IMR-90 (cell line): ENCODE data around the gene CRIM1. TPM values are rescaled to one million over a fixed set of nuclear protein-coding genes. Genes with fewer than 3 reads are reported as not detected.

Experiments used
- ATAC-seq: fragments of 200-7000 bp; cut with Tn5 transposase; 2 replicates; pipeline ENCODE4 v1.9.1; 2020; ENCODE audit warnings: low read depth, mild to moderate bottlenecking, moderate library complexity
- BruUV-seq: library from RNA; stranded (reverse); fragments of 400-500 nt; replicated peaks from 2 replicates; lab custom pipeline; 2021; lab: Mats Ljungman, UMichigan
- CTCF ChIA-PET: fragments of 300-600 bp; formaldehyde crosslinking; extraction: SDS; loops from one replicate; lab custom pipeline; 2021; ENCODE audit warnings: antibody characterized with exemption; lab: Yijun Ruan, JAX
- POLR2A ChIA-PET: fragments of 300-600 bp; sonication (Branson Sonifier 250); formaldehyde crosslinking; loops from one replicate; lab custom pipeline; 2022; ENCODE audit warnings: antibody characterized with exemption; ENCODE audit not compliant: unreplicated experiment; lab: Charles Lee
- DNase-seq: peaks from one replicate; pipeline ENCODE4 v3.0.0; 2013
- H2AFZ ChIP-seq: replicated peaks from 2 replicates; pipeline ENCODE3; 2013; ENCODE audit warnings: low read length, mild to moderate bottlenecking; ENCODE audit not compliant: poor library complexity
- H2AK5ac ChIP-seq: 2 replicates; pipeline ENCODE4 v1.6.1; 2013; ENCODE audit warnings: low read depth, low read length, inconsistent platforms
- H2AK9ac ChIP-seq: replicated peaks from 2 replicates; pipeline ENCODE3; 2013; ENCODE audit warnings: mild to moderate bottlenecking, low read depth, low read length, moderate library complexity; ENCODE audit not compliant: poor library complexity
- H2BK120ac ChIP-seq: 2 replicates; pipeline ENCODE4 v1.6.1; 2013; ENCODE audit warnings: low read depth, low read length, inconsistent platforms
- H2BK15ac ChIP-seq: 3 replicates; pipeline ENCODE4 v1.6.1; 2013; ENCODE audit warnings: low read depth, low read length, inconsistent platforms
- H2BK20ac ChIP-seq: 2 replicates; pipeline ENCODE4 v1.6.1; 2013; ENCODE audit warnings: low read depth, mild to moderate bottlenecking, inconsistent platforms, low read length, moderate library complexity
- H2BK5ac ChIP-seq: 2 replicates; pipeline ENCODE4 v1.6.1; 2013; ENCODE audit warnings: mild to moderate bottlenecking, low read depth, low read length, inconsistent platforms; ENCODE audit not compliant: poor library complexity, severe bottlenecking
- H3K14ac ChIP-seq: replicated peaks from 2 replicates; pipeline ENCODE4 v1.6.1; 2013; ENCODE audit warnings: low read depth, low read length, inconsistent platforms
- H3K18ac ChIP-seq: 2 replicates; pipeline ENCODE4 v1.6.1; 2013; ENCODE audit warnings: low read depth, low read length, control low read depth
- H3K23ac ChIP-seq: 2 replicates; pipeline ENCODE4 v1.6.1; 2013; ENCODE audit warnings: low read depth, low read length, inconsistent platforms
- H3K27ac ChIP-seq: 2 replicates; pipeline ENCODE4 v1.5.1; 2013; ENCODE audit warnings: mild to moderate bottlenecking, control low read depth, low read length; ENCODE audit not compliant: insufficient read depth
- H3K27me3 ChIP-seq: 2 replicates; pipeline ENCODE4 v1.6.1; 2013; ENCODE audit warnings: low read length; ENCODE audit not compliant: control insufficient read depth, insufficient read depth
- H3K36me3 ChIP-seq: 2 replicates; pipeline ENCODE4 v1.6.1; 2013; ENCODE audit warnings: low read length, mixed read lengths; ENCODE audit not compliant: control insufficient read depth, insufficient read depth
- H3K4ac ChIP-seq: 2 replicates; pipeline ENCODE4 v1.6.1; 2013; ENCODE audit warnings: low read depth, low read length, inconsistent platforms
- H3K4me1 ChIP-seq: 2 replicates; pipeline ENCODE4 v1.6.1; 2013; ENCODE audit warnings: low read length, mixed read lengths; ENCODE audit not compliant: control insufficient read depth, insufficient read depth
- H3K4me2 ChIP-seq: 2 replicates; pipeline ENCODE4 v1.6.1; 2013; ENCODE audit warnings: low read depth, mild to moderate bottlenecking, control low read depth, low read length, moderate library complexity
- H3K4me3 ChIP-seq: 2 replicates; pipeline ENCODE4 v1.5.1; 2013; ENCODE audit warnings: low read depth, mild to moderate bottlenecking, control low read depth, low read length, moderate library complexity; ENCODE audit not compliant: insufficient read depth
- H3K56ac ChIP-seq: 2 replicates; pipeline ENCODE4 v1.6.1; 2013; ENCODE audit warnings: low read length, inconsistent platforms; ENCODE audit not compliant: insufficient read depth; ENCODE audit errors: extremely low read depth
- H3K79me1 ChIP-seq, 2 experiments: 2 replicates each; pipeline ENCODE4 v1.6.1; 2013; ENCODE audit warnings: low read length in 2 of 2, inconsistent platforms in 1 of 2, low read depth in 1 of 2
- H3K9ac ChIP-seq: 2 replicates; pipeline ENCODE4 v1.6.1; 2013; ENCODE audit warnings: low read depth, low read length, control low read depth
- H3K9me1 ChIP-seq: 2 replicates; pipeline ENCODE4 v1.6.1; 2013; ENCODE audit warnings: low read length, inconsistent platforms; ENCODE audit not compliant: insufficient read depth
- H3K9me3 ChIP-seq: 2 replicates; pipeline ENCODE4 v1.6.1; 2013; ENCODE audit warnings: low read length; ENCODE audit not compliant: control insufficient read depth, insufficient read depth
- H4K20me1 ChIP-seq: 2 replicates; pipeline ENCODE4 v1.6.1; 2013; ENCODE audit warnings: low read length, inconsistent platforms; ENCODE audit not compliant: insufficient read depth
- H4K5ac ChIP-seq: 2 replicates; pipeline ENCODE4 v1.6.1; 2013; ENCODE audit warnings: mild to moderate bottlenecking, low read depth, low read length, control low read depth
- H4K8ac ChIP-seq, 2 experiments: 2 replicates each; pipeline ENCODE4 v1.6.1; 2013; ENCODE audit warnings: low read depth in 2 of 2, low read length in 2 of 2, control low read depth in 1 of 2, inconsistent platforms in 1 of 2
- H4K91ac ChIP-seq: 2 replicates; pipeline ENCODE4 v1.6.1; 2013; ENCODE audit warnings: low read depth, low read length, inconsistent platforms; ENCODE audit not compliant: insufficient read depth
- BHLHE40 ChIP-seq: fragments of 150-350 bp; IDR thresholded peaks from 2 replicates; pipeline ENCODE4 v1.6.1; 2016; ENCODE audit warnings: mild to moderate bottlenecking, low read depth, low read length
- CEBPB ChIP-seq: IDR thresholded peaks from 2 replicates; pipeline ENCODE4 v1.6.1; 2012; ENCODE audit warnings: low read depth, low read length, improper control_type of control experiment
- CHD1 ChIP-seq: IDR thresholded peaks from 2 replicates; pipeline ENCODE4 v1.6.1; 2012; ENCODE audit warnings: low read depth, low read length, improper control_type of control experiment
- FOS ChIP-seq: fragments of 150-350 bp; IDR thresholded peaks from 2 replicates; pipeline ENCODE4 v1.6.1; 2016; ENCODE audit warnings: low read depth, low read length
- MAFK ChIP-seq: IDR thresholded peaks from 2 replicates; pipeline ENCODE4 v1.6.1; 2012; ENCODE audit warnings: low read depth, low read length, improper control_type of control experiment
- MAZ ChIP-seq: IDR thresholded peaks from 2 replicates; pipeline ENCODE4 v1.6.1; 2012; ENCODE audit warnings: low read depth, mild to moderate bottlenecking, low read length, improper control_type of control experiment, moderate library complexity, borderline replicate concordance
- MXI1 ChIP-seq: IDR thresholded peaks from 2 replicates; pipeline ENCODE4 v1.6.1; 2012; ENCODE audit warnings: low read depth, mild to moderate bottlenecking, low read length, moderate library complexity, borderline replicate concordance
- NFE2L2 ChIP-seq: fragments of 150-350 bp; IDR thresholded peaks from 2 replicates; pipeline ENCODE4 v1.6.1; 2016; ENCODE audit warnings: low read depth, mild to moderate bottlenecking, low read length
- POLR2A ChIP-seq: IDR thresholded peaks from 2 replicates; pipeline ENCODE4 v1.6.1; 2012; ENCODE audit warnings: mild to moderate bottlenecking, low read depth, low read length
- RAD21 ChIP-seq: IDR thresholded peaks from 2 replicates; pipeline ENCODE4 v1.6.1; 2012; ENCODE audit warnings: low read length, improper control_type of control experiment
- RCOR1 ChIP-seq: IDR thresholded peaks from 2 replicates; pipeline ENCODE4 v1.6.1; 2012; ENCODE audit warnings: mild to moderate bottlenecking, low read length, improper control_type of control experiment; ENCODE audit not compliant: insufficient replicate concordance
- RFX5 ChIP-seq: IDR thresholded peaks from 2 replicates; pipeline ENCODE4 v1.8.0; 2012; ENCODE audit warnings: low read depth, mild to moderate bottlenecking, low read length, moderate library complexity
- SMC3 ChIP-seq: fragments of 150-350 bp; IDR thresholded peaks from 2 replicates; pipeline ENCODE4 v1.6.1; 2016; ENCODE audit warnings: low read depth, mild to moderate bottlenecking, antibody characterized with exemption, low read length, moderate library complexity
- WGBS, 2 experiments: methylation state at CpG; one replicate each; pipeline versions ENCODE4 v1.1.5 to v1.1.7; 2013; ENCODE audit warnings: missing lambda C conversion rate in 2 of 2; ENCODE audit not compliant: insufficient read length in 1 of 2; ENCODE audit errors: extremely low coverage in 2 of 2; 5-methylcytosine and 5-hydroxymethylcytosine counted together
- dilution Hi-C: fragments of 300-500 bp; cut with HindIII; formaldehyde crosslinking; loops from one replicate; pipeline ENCODE4 v1.14.3; 2018; ENCODE audit warnings: low sequenced_read_pairs; ENCODE audit not compliant: unreplicated experiment
- in situ Hi-C: fragments of 300-500 bp; cut with MboI; formaldehyde crosslinking; loops from 3 replicates; pipeline ENCODE4 v1.14.3; 2019; ENCODE audit warnings: low sequenced_read_pairs, inconsistent platforms, mixed read lengths
- intact Hi-C: fragments of 100-400 bp; cut with micrococcal nuclease; formaldehyde crosslinking; loops from 2 replicates; pipeline ENCODE4 v1.10.0; 2022
- polyA plus RNA-seq, 3 experiments: library from polyadenylated mRNA; depleted of rRNA; stranded (reverse); fragments of >200 nt; gene quantifications; 2 replicates each; pipeline ENCODE4 v1.2.3, GENCODE V29; 2012; ENCODE audit warnings: low replicate concordance in 1 of 3
- total RNA-seq: library from RNA; depleted of rRNA; stranded (reverse); fragments of >200 nt; gene quantifications from 2 replicates; pipeline ENCODE4 v1.2.3, GENCODE V29; 2012
- TF ChIP-seq, protein P1 (sequence below): fragments of 150-350 bp; IDR thresholded peaks from 2 replicates; pipeline ENCODE4 v1.6.1; 2017; ENCODE audit warnings: mild to moderate bottlenecking, antibody characterized with exemption, low read length, low read depth
- TF ChIP-seq, protein P2 (sequence below): fragments of 150-350 bp; IDR thresholded peaks from 2 replicates; pipeline ENCODE4 v1.6.1; 2016; ENCODE audit warnings: low read depth, mild to moderate bottlenecking, low read length, moderate library complexity, borderline replicate concordance
- TF ChIP-seq, protein P3 (sequence below): conservative IDR thresholded peaks from 2 replicates; pipeline ENCODE4 v1.5.1; 2012; ENCODE audit warnings: mild to moderate bottlenecking, low read depth, low read length, improper control_type of control experiment

Gene CRIM1
- total and polyA plus RNA-seq, 2 of the 4 experiments (the other 2 are of a cell fraction): 285 to 490 TPM

DNA sequence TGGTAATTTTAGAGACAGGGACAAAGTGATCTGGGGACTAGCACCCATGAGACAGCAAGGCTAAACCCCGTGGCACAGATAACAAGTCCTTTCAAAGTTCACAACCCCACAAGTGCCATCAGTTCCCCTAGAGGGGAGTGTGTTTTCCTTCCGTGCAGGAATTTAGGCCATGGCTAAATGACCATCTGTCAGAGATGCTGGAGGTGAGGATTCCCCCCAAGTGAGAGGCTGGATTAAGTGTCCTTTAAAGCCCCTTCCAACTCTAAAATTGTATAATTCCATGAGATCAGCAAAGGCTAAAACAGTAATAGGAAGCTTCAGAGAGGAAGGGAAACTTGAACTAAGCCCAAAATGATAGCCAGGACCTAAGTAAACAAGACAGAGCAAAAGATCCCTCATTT, 233.7 kb downstream of the CRIM1 start:
- H3K9me1 ChIP-seq: peaks cover 9% of the 10 kb centered on the region
- in situ Hi-C loops (no loop called here), dilution Hi-C loops (no loop called here), intact Hi-C loops (no loop called here)
- no peaks in the 10 kb centered on the region for H3K27me3 ChIP-seq
- peaks cover 30 to 73% of the 10 kb centered on the region in 2 experiments for H3K79me1 ChIP-seq
- peak overlapping the region; percentile 58 for H3K14ac ChIP-seq
- peak overlapping the region; percentile 62; the same call in 1 of the 2 replicates for H3K27ac ChIP-seq
- peak overlapping the region; percentile 56 for H3K23ac ChIP-seq
- H3K18ac ChIP-seq: peak overlapping the region; percentile 75
- CTCF ChIA-PET: no interaction called here
- no CpG with 5 or more reads among the region's 2 CpGs for WGBS, 2 experiments
- H2AK9ac ChIP-seq: no peak overlapping the region
- peak overlapping the region; percentile 41; the same call in 1 of the 2 replicates for H2BK120ac ChIP-seq
- H3K9ac ChIP-seq: no peak overlapping the region
- no peak overlapping the region for H3K4me2 ChIP-seq
- H3K36me3 ChIP-seq: peaks cover 15% of the 10 kb centered on the region
- H4K91ac ChIP-seq: no peak overlapping the region; the same call in 1 of the 2 replicates
- peak overlapping the region in 1 of 2 experiments; percentile 26; a peak in 1 of 4 replicates for H4K8ac ChIP-seq
- no peak overlapping the region for H3K4me3 ChIP-seq
- POLR2A ChIA-PET: no interaction called here
- DNase-seq (no peak), ATAC-seq (no peak)
- H3K9me3 ChIP-seq: no peaks in the 10 kb centered on the region
- H4K20me1 ChIP-seq: peaks cover 5% of the 10 kb centered on the region; the same call in 1 of the 2 replicates
- BruUV-seq: no TSS peak
- no peak overlapping the region for H2BK15ac ChIP-seq
- peaks cover 9% of the 10 kb centered on the region for H3K4me1 ChIP-seq
- no peak overlapping the region for H3K56ac ChIP-seq
- peak overlapping the region; percentile 48 for H2BK5ac ChIP-seq
- TF ChIP-seq SMC3 (no peak), MAZ (no peak), POLR2A (no peak), RFX5 (no peak), CEBPB (no peak), BHLHE40 (no peak), RAD21 (no peak), RCOR1 (no peak), MXI1 (no peak), MAFK (no peak), CHD1 (no peak), NFE2L2 (no peak), FOS (no peak)
- TF ChIP-seq, protein P1, sequence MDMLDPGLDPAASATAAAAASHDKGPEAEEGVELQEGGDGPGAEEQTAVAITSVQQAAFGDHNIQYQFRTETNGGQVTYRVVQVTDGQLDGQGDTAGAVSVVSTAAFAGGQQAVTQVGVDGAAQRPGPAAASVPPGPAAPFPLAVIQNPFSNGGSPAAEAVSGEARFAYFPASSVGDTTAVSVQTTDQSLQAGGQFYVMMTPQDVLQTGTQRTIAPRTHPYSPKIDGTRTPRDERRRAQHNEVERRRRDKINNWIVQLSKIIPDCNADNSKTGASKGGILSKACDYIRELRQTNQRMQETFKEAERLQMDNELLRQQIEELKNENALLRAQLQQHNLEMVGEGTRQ: no peak
- TF ChIP-seq, protein P2, sequence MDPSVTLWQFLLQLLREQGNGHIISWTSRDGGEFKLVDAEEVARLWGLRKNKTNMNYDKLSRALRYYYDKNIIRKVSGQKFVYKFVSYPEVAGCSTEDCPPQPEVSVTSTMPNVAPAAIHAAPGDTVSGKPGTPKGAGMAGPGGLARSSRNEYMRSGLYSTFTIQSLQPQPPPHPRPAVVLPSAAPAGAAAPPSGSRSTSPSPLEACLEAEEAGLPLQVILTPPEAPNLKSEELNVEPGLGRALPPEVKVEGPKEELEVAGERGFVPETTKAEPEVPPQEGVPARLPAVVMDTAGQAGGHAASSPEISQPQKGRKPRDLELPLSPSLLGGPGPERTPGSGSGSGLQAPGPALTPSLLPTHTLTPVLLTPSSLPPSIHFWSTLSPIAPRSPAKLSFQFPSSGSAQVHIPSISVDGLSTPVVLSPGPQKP: no peak
- TF ChIP-seq, protein P3, sequence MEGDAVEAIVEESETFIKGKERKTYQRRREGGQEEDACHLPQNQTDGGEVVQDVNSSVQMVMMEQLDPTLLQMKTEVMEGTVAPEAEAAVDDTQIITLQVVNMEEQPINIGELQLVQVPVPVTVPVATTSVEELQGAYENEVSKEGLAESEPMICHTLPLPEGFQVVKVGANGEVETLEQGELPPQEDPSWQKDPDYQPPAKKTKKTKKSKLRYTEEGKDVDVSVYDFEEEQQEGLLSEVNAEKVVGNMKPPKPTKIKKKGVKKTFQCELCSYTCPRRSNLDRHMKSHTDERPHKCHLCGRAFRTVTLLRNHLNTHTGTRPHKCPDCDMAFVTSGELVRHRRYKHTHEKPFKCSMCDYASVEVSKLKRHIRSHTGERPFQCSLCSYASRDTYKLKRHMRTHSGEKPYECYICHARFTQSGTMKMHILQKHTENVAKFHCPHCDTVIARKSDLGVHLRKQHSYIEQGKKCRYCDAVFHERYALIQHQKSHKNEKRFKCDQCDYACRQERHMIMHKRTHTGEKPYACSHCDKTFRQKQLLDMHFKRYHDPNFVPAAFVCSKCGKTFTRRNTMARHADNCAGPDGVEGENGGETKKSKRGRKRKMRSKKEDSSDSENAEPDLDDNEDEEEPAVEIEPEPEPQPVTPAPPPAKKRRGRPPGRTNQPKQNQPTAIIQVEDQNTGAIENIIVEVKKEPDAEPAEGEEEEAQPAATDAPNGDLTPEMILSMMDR: no peak
- no peak overlapping the region for H2AK5ac ChIP-seq
- H3K4ac ChIP-seq: peak overlapping the region; percentile 56; the same call in 1 of the 2 replicates
- H4K5ac ChIP-seq: peak overlapping the region; percentile 90
- H2BK20ac ChIP-seq: peak overlapping the region; percentile 37; the same call in 1 of the 2 replicates
- no peak overlapping the region for H2AFZ ChIP-seq
